ELR (cell line): ENCODE data around the gene RSPO1.

Source experiments
- DNase-seq: peaks from one replicate; pipeline ENCODE4 v3.0.0-alpha.2; 2015; ENCODE audit warnings: low read depth

Gene RSPO1

GRCh38 chr1:37656881-37657280 lies 22.2 kb upstream of the RSPO1 start:
- DNase-seq, result no peak

- DNase-seq, result no peak
These were observed 21.3 kb upstream of the RSPO1 start for GRCh38 chr1:37656026-37656425.

DNA sequence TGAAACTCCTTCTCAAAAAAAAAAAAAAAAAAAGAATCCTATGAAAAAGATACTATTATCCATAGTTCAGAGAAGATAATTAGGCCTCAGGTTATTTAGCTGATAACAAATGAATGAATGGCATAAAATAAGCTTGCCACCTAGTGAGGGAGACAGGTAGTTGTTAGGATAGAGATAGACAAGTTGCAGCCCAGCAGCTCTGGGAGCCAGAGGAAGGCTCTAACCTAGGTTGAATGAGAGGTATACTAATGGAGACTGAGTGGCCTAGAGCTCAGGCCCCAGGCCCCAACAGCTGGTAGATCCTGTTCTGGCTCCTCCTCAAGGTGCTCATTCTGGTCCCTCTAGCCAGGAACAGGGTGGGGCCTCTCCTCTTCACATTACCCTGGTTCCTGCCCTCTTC lies 20.6 kb upstream of the RSPO1 start:
- no peak for DNase-seq

GRCh38 chr1:37653906-37654305 lies 19.2 kb upstream of the RSPO1 start:
- no peak for DNase-seq

DNA sequence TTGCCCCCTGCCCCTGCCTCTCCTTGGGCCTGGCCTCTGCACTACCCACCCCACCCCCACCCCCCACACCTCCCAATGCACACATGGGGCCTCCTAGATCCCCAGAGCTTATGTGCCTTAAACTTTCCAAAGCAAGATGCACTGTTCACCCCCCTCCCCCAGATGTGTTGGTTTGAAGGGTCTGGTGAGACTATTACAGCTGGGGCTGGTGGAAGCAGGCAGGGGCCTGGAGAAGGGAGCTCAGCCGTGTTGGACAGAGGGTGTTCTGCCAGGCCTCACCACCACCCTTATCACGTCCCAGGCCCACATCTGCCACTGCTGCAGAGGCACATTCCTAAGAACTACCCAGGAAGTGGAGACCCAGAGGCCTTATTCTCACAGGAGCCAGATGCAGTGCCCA lies 18.3 kb upstream of the RSPO1 start:
- DNase-seq, result no peak

DNA sequence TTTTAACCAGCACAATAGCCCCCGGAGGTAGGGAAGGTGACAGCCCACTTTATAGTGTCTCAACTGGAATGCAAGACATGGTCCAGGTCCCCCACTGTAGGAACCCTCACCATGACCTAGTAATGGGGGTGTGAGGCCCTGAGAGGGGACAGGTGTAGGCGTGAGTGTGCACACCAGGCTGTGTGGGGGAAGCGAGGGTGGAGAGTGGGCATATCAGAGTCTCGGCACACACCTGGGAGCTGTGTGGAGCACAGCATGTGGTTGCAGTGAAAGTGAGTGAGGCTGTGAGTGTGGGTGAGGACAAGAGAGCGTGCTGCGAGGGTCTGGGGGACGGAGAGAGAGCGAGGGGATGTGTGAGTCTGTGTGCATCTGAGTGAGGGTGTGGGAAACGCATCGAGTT lies 17.1 kb upstream of the RSPO1 start:
- DNase-seq, result no peak

DNA sequence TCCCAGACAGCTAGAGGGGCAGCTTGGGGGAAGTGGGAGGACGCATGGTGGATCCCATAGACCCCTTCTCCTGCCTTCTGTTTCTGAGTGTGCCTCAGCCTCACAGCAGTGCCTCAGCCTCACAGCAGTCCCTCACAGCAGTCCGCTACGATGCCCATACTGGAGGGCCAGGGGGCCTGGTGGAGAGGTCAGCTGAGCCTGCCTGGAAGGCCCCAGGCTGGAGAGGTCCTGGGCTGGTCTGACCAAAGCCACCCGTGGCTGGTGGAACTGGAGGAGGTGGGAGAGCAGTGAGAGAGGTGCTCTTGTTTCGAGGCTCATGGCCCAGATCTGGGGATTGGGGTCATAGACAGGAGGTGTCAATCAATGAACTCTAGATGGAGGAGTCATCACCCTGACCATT lies 16.0 kb upstream of the RSPO1 start:
- no peak for DNase-seq

- no peak for DNase-seq
These were observed 15.5 kb upstream of the RSPO1 start for GRCh38 chr1:37650173-37650572.

DNA sequence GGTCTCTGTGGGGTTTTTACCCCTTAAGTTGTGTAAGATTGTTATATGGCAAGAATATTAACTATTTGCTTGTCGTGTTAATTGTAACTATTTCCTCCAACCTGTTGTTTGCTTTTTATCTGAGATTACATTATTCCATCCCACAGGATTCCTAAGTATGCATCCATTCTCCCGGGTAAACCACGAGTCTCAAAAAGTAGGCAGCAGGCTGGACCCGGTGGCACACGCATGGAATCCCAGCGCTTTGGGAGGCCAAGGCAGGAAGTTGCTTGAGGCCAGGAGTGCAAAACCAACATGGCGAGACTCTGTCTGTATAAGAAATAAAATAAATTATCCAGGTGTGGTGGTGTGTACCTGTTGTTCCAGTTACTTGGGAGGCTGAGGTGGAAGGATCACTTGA lies 12.6 kb upstream of the RSPO1 start:
- DNase-seq, result no peak

DNA sequence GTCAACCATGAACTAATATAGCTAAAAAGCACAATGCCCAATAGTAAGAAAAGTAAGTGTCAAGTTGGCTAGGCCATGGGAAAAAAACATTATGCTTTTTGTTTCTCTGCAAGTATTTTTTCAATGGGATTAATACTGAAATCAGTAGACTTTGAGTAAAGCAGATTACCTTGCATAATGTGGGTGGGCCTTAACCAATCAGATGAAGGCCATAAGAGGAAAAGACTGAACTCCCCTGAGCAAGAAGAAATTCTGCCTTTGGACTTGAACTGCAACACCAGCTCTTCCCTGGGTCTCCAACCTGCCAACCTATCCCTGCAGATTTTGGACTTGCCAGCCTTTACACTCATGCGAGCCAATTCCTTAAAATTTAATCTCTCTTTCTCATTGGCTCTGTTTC lies 6.4 kb upstream of the RSPO1 start:
- DNase-seq, result no peak

- no peak for DNase-seq
These were observed 1.7 kb upstream of the RSPO1 start for GRCh38 chr1:37636435-37636834.

DNA sequence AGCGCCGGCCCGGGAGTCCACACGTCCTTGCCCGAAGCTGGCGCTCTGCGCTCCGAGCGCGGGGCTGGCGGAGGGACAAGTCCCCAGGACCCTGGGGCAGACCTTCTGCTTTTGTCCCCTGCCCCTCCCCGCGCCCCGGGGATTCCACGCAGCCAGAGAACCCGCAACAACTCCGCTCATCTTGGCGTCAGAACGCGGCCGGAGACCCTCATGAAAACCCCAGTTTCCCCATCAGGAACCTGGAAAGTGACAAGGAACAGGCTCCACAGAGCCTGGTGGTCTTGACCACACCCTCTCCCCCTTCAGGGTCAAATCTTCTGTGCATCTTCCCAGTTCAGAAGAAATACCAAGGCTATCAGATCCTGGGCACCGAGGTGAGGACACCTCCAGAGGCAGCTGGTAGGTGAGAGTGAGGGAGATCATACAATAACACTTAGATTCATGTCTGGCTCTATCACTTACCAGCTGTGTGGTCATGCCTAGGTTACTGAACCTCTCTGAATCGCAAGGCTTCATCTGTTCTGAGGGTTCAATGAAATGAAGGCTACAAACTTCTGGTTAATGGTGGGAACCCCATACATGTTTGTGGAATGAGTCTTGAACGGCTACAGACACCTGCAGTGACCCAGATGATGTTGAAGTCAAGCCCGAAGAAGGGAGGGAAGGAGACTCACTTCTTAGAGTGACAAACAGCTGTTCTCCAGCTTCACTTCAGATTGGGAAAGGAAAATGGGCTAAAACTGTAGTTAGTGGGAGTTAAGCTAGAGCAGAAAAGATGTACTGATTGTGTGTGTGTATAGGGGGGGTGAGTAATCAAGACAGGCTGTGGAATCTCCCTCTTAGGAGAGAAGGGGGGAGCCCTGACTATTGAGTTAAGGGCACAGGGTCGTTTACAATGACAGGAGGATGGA lies 555 bp upstream of the RSPO1 start:
- no peak for DNase-seq

DNA sequence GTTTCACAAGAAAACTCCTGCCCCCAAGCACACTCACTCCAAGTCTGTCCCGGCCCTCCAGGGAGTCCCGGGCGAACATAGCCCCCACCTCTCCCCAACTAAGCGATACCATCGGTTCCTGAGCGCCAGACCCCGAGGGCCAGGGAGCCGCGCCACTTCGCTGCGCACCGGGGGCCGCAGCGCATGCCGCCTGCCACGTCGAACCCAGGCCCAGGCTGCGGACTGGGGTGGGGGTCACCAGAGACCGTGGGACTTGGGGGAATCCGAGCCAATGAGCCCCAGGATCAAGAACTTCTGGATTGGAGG lies 801 bp downstream of the RSPO1 start:
- DNase-seq, result no peak

GRCh38 chr1:37633040-37633937 lies 1.4 kb downstream of the RSPO1 start:
- DNase-seq, result no peak

DNA sequence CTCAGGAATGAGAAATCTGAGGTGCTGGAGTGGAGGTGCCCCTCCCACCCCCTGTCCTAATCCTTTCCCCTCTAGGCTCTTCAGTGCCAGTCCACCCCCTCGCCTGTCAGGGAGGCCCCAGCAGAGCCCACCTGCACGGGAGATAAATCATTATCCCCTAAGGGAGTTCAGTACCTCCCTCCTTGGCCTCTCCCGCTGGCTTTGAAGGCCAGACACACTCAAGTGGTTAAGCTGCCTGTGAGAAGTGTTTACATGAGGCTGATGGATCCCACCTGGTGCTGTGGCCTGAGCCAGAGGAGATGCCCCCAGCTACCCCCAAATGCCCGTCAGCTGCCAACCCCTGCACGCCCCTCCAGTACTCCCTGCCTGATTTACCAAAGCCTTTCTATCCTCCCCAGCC lies 3.7 kb downstream of the RSPO1 start:
- no peak for DNase-seq

- DNase-seq, result no peak
These were observed 4.2 kb downstream of the RSPO1 start for GRCh38 chr1:37630426-37631028.

- no peak for DNase-seq
These were observed 4.8 kb downstream of the RSPO1 start for GRCh38 chr1:37629726-37630425.

GRCh38 chr1:37629008-37629407 lies 5.7 kb downstream of the RSPO1 start:
- no peak for DNase-seq

DNA sequence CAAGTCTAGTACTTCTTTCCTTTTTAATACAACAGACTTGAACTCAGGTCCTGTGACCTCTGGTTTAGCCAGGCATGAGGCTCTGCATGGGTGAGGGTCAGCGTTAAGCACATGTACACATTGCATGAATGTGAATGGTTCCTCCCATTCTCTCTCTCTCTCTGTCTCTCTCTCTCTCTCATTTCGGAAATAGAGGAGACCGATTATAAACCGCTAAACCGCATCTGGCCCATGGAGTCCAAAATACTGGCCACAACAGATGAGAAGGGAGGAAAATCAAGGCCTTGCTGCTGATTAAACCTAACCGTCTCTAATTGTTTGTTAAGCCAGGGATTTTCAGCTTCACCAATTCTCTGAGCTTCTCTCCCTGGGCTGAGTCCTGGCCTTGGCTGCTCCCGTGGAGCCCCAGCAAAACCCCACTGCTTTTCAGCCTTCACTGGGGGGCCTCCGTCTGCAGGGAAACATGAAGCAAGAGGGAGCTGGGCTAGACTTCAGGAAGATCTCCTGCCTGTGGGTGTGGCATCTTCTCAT lies 6.6 kb downstream of the RSPO1 start:
- no peak for DNase-seq

- no peak for DNase-seq
These were observed 12.6 kb downstream of the RSPO1 start for GRCh38 chr1:37622131-37622530.

GRCh38 chr1:37621326-37621870 lies 13.3 kb downstream of the RSPO1 start:
- DNase-seq, result no peak

DNA sequence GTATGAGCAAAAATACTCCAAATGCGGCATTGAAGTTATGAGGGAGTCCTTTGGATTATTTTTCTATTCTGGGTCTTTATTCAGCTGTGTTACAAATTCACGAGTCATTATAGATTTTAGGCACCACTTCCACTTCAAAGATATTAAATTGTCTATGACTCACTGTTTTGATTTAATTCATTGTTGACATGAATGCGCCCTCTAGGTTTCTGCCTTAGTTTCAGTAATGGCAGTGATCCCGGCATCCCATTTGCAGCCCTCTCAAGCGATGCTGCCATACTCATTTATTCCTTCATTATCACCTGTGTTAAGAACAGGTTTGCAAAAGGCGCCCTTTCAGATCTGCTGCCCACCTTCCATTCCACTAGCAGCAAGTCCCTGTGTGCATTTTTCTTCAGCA lies 14.0 kb downstream of the RSPO1 start:
- no peak for DNase-seq
